Neural progenitor cell (in vitro differentiated cells): Measurements from ENCODE around the gene PAX5.

Source experiments
- CTCF ChIP-seq: fragments of 200-600 bp; sonication (generic); IDR thresholded peaks from 2 replicates; pipeline ENCODE4 v1.5.1; 2017; ENCODE audit warnings: antibody characterized with exemption, mild to moderate bottlenecking
- EZH2 ChIP-seq: fragments of 200-600 bp; sonication (generic); IDR thresholded peaks from 2 replicates; pipeline ENCODE4 v1.6.1; 2017; ENCODE audit warnings: antibody characterized with exemption, mild to moderate bottlenecking, moderate library complexity
- EZH2phosphoT487 ChIP-seq: fragments of 200-600 bp; sonication (generic); IDR thresholded peaks from 2 replicates; pipeline ENCODE4 v1.6.1; 2017; ENCODE audit warnings: antibody characterized with exemption

DNA sequence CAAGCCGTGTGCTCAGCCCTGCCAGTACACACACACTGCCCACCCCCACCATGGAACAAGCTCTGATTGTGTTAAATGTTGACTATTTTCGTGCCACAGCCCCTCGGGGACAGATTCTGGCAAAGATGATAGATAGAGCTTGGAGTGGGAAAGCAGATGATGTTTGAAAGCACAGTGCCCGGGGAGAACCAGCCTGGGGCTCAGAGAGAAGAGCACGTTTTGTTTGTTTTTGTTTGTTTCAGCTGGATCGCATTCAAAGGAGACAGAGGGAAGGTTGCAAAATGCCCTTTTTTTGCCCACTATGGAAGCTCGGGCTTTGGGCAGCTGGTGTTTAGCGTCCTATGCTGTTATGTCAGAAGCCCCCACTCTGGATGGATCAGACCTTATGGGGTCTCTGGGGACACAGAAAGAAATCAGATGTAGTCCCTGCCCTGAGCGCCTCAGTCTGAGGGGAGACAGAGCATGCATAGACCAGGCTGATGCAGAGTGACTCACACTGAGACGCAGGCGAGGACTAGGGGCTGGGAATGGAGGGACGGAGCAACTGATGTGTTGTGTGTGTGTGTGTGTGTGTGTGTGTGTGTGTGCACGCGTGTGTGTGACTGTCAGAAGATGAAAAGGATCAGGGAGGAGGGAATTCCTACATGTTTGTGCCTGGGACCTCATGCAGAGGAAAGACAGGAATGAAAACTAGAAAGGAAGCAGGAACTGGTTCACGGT, 231.7 kb downstream of the PAX5 start:
- no peak for TF ChIP-seq CTCF
- no peak for TF ChIP-seq EZH2phosphoT487
- TF ChIP-seq EZH2 = no peak
